GM13976 (cell line): ENCODE measurements around the gene SLC35D2.

Source experiments
- DNase-seq: peaks from one replicate; pipeline ENCODE4 v3.0.0; 2012; ENCODE audit warnings: low spot score
- in situ Hi-C: fragments of 300-500 bp; cut with MboI; formaldehyde crosslinking; loops from one replicate; pipeline ENCODE4 v1.12.0; 2022; ENCODE audit warnings: low sequenced_read_pairs, mixed read lengths, inconsistent platforms; ENCODE audit not compliant: unreplicated experiment
- TF ChIP-seq, protein P1 (sequence below): IDR thresholded peaks from 2 replicates; pipeline ENCODE4 v1.5.1; 2012; ENCODE audit warnings: borderline replicate concordance, mild to moderate bottlenecking; ENCODE audit not compliant: insufficient read depth; ENCODE audit errors: extremely low read depth, missing control alignments, control extremely low read depth

SLC35D2 gene

DNA sequence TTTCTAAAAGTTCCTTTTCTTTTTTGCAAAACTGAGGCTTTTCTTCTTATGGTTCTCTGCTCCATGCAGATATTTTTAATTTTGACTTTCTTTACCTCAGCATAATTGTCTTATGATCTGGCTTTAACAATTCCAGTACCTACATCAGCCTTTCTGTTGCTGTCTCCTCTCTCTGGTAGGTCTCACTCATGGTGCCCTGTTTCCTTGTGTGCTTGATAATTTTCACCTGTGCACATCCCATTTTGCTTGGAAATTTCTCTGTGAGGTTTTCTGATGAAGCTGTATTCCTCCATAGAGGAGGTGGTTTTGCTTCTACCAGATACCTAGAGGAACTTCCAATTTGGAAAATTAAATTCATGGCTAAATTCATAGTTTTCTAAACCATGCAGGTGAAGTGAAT lies 79.3 kb downstream of the SLC35D2 start:
- TF ChIP-seq, protein P1, sequence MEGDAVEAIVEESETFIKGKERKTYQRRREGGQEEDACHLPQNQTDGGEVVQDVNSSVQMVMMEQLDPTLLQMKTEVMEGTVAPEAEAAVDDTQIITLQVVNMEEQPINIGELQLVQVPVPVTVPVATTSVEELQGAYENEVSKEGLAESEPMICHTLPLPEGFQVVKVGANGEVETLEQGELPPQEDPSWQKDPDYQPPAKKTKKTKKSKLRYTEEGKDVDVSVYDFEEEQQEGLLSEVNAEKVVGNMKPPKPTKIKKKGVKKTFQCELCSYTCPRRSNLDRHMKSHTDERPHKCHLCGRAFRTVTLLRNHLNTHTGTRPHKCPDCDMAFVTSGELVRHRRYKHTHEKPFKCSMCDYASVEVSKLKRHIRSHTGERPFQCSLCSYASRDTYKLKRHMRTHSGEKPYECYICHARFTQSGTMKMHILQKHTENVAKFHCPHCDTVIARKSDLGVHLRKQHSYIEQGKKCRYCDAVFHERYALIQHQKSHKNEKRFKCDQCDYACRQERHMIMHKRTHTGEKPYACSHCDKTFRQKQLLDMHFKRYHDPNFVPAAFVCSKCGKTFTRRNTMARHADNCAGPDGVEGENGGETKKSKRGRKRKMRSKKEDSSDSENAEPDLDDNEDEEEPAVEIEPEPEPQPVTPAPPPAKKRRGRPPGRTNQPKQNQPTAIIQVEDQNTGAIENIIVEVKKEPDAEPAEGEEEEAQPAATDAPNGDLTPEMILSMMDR: no peak
- no peak for DNase-seq
- in situ Hi-C loops: no loop called here

DNA sequence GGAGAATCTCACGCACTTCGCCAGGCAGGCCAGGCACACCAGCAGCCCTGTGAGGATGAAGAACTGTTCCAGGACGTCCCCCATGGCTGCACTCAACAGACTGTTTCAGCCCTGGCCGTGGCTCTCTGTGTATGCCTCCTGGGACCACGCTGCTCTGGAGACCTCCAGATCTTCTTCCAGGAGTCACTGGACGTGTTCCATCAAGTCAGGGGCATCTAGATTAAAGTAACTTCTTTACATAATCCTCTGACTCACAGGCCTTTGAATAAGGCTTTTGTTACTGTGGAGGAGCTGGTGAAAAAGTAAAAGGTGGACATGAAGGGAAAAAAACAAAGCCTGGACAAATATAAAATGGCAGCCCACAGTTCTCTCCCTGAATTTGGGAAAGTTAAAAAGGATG lies 81.5 kb downstream of the SLC35D2 start, which contains the start of gene HSD17B3:
TSS of gene HSD17B3 (minus strand) at position 156 of the 400 bp plus-strand sequence. CDS start at position 84, 72 bp downstream.
- TF ChIP-seq, protein P1: no peak
- in situ Hi-C loops: no loop called here
- DNase-seq: no peak

DNA sequence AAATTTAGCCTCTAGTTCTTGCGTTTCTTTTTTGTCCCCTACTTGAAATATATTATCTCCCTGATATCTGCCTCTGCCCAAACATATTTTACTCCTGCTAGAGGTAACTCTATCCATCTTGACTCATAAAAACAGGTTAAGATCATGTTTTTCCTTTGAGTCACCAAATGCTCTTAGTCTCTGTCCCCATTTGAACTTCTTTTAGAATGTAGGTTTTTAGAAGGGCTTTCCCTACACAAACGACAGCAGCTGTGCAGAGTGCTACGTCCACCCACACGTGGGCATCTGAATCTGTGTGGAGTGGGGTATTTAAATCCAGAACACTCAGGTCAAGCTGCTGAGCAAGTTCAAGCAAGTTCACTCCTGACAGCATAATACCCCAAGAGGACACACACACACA lies 83.7 kb downstream of the SLC35D2 start:
- TF ChIP-seq, protein P1: no peak
- in situ Hi-C loops: no loop called here
- DNase-seq: no peak

DNA sequence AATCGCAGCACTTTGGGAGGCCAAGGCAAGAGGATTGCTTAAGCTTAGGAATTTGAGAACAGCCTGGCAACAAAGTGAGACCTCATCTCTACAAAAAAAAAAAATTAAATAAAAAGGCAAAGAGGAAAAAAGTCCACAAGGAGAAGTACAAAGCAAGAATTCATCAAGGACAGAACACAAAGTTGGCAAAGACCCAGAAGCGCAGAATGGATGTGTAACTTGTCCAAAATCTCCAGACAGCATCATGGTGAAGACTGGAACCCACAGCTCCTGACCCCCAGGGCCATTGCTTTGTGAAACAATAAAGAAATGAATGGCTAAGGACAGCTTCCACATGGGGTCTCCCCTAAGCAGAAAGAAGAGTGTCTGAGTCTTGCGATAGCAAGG lies 89.4 kb downstream of the SLC35D2 start:
- in situ Hi-C loops: no loop called here
- no peak for DNase-seq
- TF ChIP-seq, protein P1: no peak

DNA sequence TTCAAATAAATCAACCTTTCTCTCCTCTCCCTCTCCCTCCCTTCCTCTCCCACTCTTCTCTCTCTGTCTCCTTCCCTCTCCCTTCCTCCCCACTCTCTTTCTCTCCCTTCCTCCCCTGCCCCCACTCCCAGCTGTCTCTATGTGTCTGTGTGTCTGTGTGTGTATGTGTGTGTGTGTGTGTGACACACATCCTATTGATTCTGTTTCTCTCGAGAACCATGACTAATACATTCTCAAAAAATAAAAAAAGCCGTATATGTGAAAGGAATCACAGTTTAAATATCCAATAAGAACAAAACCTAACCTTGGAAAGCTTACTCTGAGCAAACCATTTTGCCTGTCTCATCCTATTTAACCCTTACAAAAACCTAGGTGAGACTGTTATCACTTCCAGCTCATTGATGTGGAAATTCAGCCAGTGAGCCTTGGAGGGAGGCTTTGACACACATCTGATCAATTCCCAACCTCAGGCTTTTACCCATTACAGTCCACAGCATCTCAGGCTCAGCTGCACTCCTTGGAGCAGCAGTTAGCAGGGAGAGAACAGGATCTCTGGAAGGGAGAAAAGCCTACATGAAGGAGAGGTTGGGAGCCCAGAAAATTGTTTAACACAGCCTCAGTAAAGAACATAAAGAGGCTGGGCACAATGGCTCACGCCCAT lies 89.9 kb downstream of the SLC35D2 start:
- DNase-seq: no peak
- TF ChIP-seq, protein P1: no peak
- in situ Hi-C loops: no loop called here

DNA sequence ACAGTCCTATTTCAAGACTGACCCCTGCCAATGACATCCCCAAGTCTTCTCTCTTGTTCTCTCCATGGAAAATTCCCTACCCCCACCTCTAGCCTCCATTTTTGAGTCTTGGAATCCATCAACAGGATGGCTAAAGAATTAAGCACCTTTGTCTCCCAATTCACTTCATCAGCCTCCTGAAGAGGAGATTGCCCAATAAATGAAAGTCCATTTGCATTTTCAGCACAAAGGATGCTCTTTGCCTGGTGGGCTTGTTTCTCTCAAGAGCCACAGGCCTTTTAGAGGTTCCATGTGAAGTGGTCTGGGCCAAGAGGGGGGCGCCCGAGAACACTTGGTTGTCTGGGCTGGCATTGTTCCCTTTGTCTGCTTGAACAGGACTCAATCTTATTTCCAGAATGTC lies 94.1 kb downstream of the SLC35D2 start:
- DNase-seq: no peak
- TF ChIP-seq, protein P1: no peak
- in situ Hi-C loops: no loop called here

DNA sequence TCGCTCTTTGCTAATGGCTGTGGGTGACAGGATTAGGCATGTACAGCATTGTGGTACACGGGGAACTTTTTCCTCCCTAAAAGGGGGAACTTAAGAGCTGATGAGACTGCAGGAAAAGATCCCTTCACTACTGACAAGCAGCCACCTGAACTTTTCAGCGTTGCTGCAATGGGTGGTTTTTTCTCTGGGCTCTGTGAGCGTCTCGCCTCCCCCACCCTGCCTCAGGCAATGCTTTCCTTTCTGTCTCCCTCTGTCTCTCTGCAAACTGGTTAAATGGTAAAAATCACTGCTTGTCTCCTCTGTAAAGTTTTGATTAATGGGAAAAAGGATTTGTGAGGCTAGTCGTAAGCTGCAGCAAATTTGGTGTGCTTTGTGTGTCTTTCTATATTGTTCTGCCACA lies 101.9 kb downstream of the SLC35D2 start:
- TF ChIP-seq, protein P1: no peak
- in situ Hi-C loops: no loop called here
- DNase-seq: no peak
